Keratinocyte (primary cell): ENCODE results near the gene CBLB. TPM values are rescaled to one million over a fixed set of nuclear protein-coding genes. Genes with fewer than 3 reads are reported as not detected.

Experiments
- DNase-seq: peaks from one replicate; pipeline ENCODE4 v3.0.0-alpha.2; 2011; ENCODE audit warnings: low read depth, missing footprints, low spot score
- FAIRE-seq: peaks from 2 replicates; lab custom pipeline; 2011; peaks lifted over from hg19 to GRCh38; lab: Jason Lieb, UNC
- H2AFZ ChIP-seq: 2 replicates; pipeline ENCODE4 v1.6.0; 2012; ENCODE audit warnings: low read length, control low read depth, inconsistent platforms; ENCODE audit not compliant: control insufficient read depth
- H3K27ac ChIP-seq: 2 replicates; pipeline ENCODE4 v1.5.1; 2011; ENCODE audit warnings: low read length; ENCODE audit not compliant: control insufficient read depth, insufficient read depth
- H3K27me3 ChIP-seq: 3 replicates; pipeline ENCODE4 v1.6.0; 2011; ENCODE audit warnings: low read length; ENCODE audit not compliant: control insufficient read depth, insufficient read depth; ENCODE audit errors: extremely low read depth
- H3K36me3 ChIP-seq, 2 experiments: 2 replicates in 1 of 2; 3 replicates in 1 of 2; pipeline ENCODE4 v1.5.1; 2011; ENCODE audit warnings: low read length in 2 of 2, mild to moderate bottlenecking in 1 of 2; ENCODE audit not compliant: control insufficient read depth in 2 of 2, insufficient read depth in 2 of 2; ENCODE audit errors: extremely low read depth in 1 of 2
- H3K4me1 ChIP-seq: 3 replicates; pipeline ENCODE4 v1.5.1; 2011; ENCODE audit warnings: low read length; ENCODE audit not compliant: control insufficient read depth, insufficient read depth; ENCODE audit errors: extremely low read depth
- H3K4me2 ChIP-seq: 3 replicates; pipeline ENCODE4 v1.6.0; 2011; ENCODE audit warnings: low read depth, low read length; ENCODE audit not compliant: control insufficient read depth, insufficient read depth; ENCODE audit errors: extremely low read depth
- H3K4me3 ChIP-seq, 3 experiments: fragments of 200-600 bp in 1 of 3; sonication (generic) in 1 of 3; 2 replicates in 2 of 3; 3 replicates in 1 of 3; pipeline ENCODE4 v1.5.1; 2011 to 2016; ENCODE audit warnings: low read length in 3 of 3, mild to moderate bottlenecking in 3 of 3, control low read depth in 2 of 3, inconsistent platforms in 1 of 3, low read depth in 1 of 3, mixed read lengths in 1 of 3, mixed run types in 1 of 3, moderate library complexity in 1 of 3; ENCODE audit not compliant: control insufficient read depth in 2 of 3, insufficient read depth in 2 of 3; ENCODE audit errors: extremely low read depth in 1 of 3
- H3K79me2 ChIP-seq: 2 replicates; pipeline ENCODE4 v1.6.0; 2012; ENCODE audit warnings: low read length; ENCODE audit not compliant: control insufficient read depth, insufficient read depth
- H3K9ac ChIP-seq: 3 replicates; pipeline ENCODE4 v1.6.0; 2011; ENCODE audit warnings: low read length; ENCODE audit not compliant: control insufficient read depth, insufficient read depth; ENCODE audit errors: extremely low read depth
- H3K9me1 ChIP-seq: 3 replicates; pipeline ENCODE4 v1.6.0; 2011; ENCODE audit warnings: low read length; ENCODE audit not compliant: control insufficient read depth, insufficient read depth; ENCODE audit errors: extremely low read depth
- H3K9me3 ChIP-seq: 2 replicates; pipeline ENCODE4 v1.5.1; 2012; ENCODE audit warnings: low read depth, low read length; ENCODE audit not compliant: control insufficient read depth
- H4K20me1 ChIP-seq: 3 replicates; pipeline ENCODE4 v1.6.0; 2011; ENCODE audit warnings: low read length; ENCODE audit not compliant: control insufficient read depth, insufficient read depth; ENCODE audit errors: extremely low read depth
- EZH2 ChIP-seq: IDR thresholded peaks from one replicate; pipeline ENCODE4 v1.6.1; 2012; ENCODE audit warnings: inconsistent platforms, mild to moderate bottlenecking, low read length, moderate library complexity
- dilution Hi-C: fragments of 300-500 bp; cut with MboI; formaldehyde crosslinking; loops from one replicate; pipeline ENCODE4 v1.7.0; 2020; ENCODE audit warnings: low sequenced_read_pairs; ENCODE audit not compliant: extremely low pct_ligation_motif_present
- polyA plus RNA-seq, 5 experiments: library from polyadenylated mRNA; depleted of rRNA in 3 of 5; stranded (reverse) in 3 of 5; stranded (forward) in 1 of 5; unstranded in 1 of 5; fragments of >200 nt; gene quantifications; 1 replicate in 1 of 5; 2 replicates in 3 of 5; 3 replicates in 1 of 5; pipeline versions ENCODE4 v1.2.1 to v1.2.3, GENCODE V29; 2011 to 2012; ENCODE audit warnings: missing spikeins in 2 of 5, low read depth in 1 of 5, low replicate concordance in 1 of 5
- TF ChIP-seq, protein P1 (sequence below), 3 experiments: IDR thresholded peaks in 1 of 3; conservative IDR thresholded peaks in 1 of 3; optimal IDR thresholded peaks in 1 of 3; 2 replicates in 2 of 3; 3 replicates in 1 of 3; pipeline versions ENCODE3 to v1.5.1; 2011; ENCODE audit warnings: low read length in 3 of 3, mild to moderate bottlenecking in 3 of 3, moderate library complexity in 2 of 3, control low read depth in 1 of 3, inconsistent platforms in 1 of 3; ENCODE audit not compliant: insufficient read depth in 2 of 3; ENCODE audit errors: extremely low read depth in 1 of 3

Gene CBLB
- polyA plus RNA-seq, 1 donor (not counting 4 experiments of a cell fraction or from before 2014, with no cell fraction given): 13.6 TPM

DNA sequence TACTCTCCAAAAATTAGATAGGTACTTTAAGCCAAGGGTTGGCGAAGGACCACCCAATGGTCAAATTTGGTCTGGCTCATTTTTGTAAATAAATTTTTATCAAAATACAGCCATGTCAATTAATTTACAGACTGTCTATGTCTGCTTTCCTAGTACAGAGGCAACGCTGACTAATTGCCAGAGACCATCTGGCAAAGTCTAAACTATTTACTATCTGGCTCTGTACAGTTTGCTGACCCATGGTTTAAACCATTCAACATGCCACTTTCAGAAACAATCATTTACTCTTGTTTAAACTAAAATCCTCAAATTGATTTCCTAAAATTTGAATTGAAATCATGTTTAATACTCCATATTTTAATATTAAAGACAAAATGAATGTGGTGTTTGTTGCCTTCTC, 25.9 kb downstream of the CBLB start:
- DNase-seq (no peak), FAIRE-seq (no peak)
- dilution Hi-C loops: no loop called here
- H3K9ac ChIP-seq: no peak overlapping the region
- peaks cover 3% of the 10 kb centered on the region for H3K4me1 ChIP-seq
- no peak overlapping the region for H3K4me2 ChIP-seq
- peaks cover 0 to 2% of the 10 kb centered on the region in 2 experiments for H3K36me3 ChIP-seq
- no peaks in the 10 kb centered on the region for H3K79me2 ChIP-seq
- H2AFZ ChIP-seq: no peak overlapping the region
- no peaks in the 10 kb centered on the region for H3K9me3 ChIP-seq
- no peaks in the 10 kb centered on the region for H3K9me1 ChIP-seq
- H3K4me3 ChIP-seq: no peak overlapping the region
- TF ChIP-seq, protein P1, sequence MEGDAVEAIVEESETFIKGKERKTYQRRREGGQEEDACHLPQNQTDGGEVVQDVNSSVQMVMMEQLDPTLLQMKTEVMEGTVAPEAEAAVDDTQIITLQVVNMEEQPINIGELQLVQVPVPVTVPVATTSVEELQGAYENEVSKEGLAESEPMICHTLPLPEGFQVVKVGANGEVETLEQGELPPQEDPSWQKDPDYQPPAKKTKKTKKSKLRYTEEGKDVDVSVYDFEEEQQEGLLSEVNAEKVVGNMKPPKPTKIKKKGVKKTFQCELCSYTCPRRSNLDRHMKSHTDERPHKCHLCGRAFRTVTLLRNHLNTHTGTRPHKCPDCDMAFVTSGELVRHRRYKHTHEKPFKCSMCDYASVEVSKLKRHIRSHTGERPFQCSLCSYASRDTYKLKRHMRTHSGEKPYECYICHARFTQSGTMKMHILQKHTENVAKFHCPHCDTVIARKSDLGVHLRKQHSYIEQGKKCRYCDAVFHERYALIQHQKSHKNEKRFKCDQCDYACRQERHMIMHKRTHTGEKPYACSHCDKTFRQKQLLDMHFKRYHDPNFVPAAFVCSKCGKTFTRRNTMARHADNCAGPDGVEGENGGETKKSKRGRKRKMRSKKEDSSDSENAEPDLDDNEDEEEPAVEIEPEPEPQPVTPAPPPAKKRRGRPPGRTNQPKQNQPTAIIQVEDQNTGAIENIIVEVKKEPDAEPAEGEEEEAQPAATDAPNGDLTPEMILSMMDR (optimal IDR thresholded peaks at IDR 0.05 in 1 of 3, IDR thresholded peaks at IDR 0.05 in 1 of 3, conservative IDR thresholded peaks at IDR 0.05 in 1 of 3; ENCODE audit: extremely low read depth in 1 of 3, insufficient read depth in 2 of 3, low read length in 3 of 3): no peak
- no peak for TF ChIP-seq EZH2
- H4K20me1 ChIP-seq: no peaks in the 10 kb centered on the region
- H3K27ac ChIP-seq: no peak overlapping the region
- H3K27me3 ChIP-seq: no peaks in the 10 kb centered on the region

DNA sequence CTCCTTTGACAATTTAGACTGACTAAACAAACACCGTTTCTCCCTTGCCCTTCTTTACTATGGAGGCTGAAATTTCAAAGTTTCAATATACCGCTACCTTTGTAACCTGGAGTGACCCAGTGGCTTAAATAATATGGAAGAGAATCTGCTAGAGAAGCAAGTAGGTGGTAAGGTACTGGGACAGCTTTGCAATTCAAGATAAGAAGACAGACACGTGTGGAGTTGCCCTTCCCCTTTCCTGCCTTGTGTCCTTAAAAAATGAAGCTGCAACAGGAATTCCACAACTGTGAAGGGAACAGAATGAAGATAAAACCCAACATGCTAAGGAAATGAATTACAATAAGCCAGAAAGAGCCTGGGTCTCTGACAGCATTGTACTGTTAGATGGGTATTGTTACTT, 26.4 kb downstream of the CBLB start:
- dilution Hi-C loops: no loop called here
- Histone ChIP-seq H3K9me1 (no peaks in the 10 kb centered on the region), H4K20me1 (no peaks in the 10 kb centered on the region), H3K4me2 (no peak overlapping the region), H3K9ac (no peak overlapping the region), H3K27ac (no peak overlapping the region), H3K27me3 (no peaks in the 10 kb centered on the region), H2AFZ (no peak overlapping the region), H3K4me1 (peaks cover 3% of the 10 kb centered on the region), H3K4me3 (no peak overlapping the region), H3K9me3 (no peaks in the 10 kb centered on the region), H3K36me3 (peaks cover 0 to 2% of the 10 kb centered on the region in 2 experiments), H3K79me2 (no peaks in the 10 kb centered on the region)
- FAIRE-seq (no peak), DNase-seq (no peak)
- TF ChIP-seq, protein P1 (optimal IDR thresholded peaks at IDR 0.05 in 1 of 3, IDR thresholded peaks at IDR 0.05 in 1 of 3, conservative IDR thresholded peaks at IDR 0.05 in 1 of 3; ENCODE audit: extremely low read depth in 1 of 3, insufficient read depth in 2 of 3, low read length in 3 of 3): no peak
- no peak for TF ChIP-seq EZH2
